ENCODE measurements around the gene TMEM30A.

- TF ChIP-seq CTCF (conservative IDR thresholded peaks at IDR 0.05; ENCODE audit: low read depth, low read length) (no peak), EZH2phosphoT487 (IDR thresholded peaks at IDR 0.05; ENCODE audit: borderline replicate concordance, low read length) (no peak)
Observed at GRCh38 chr6:75262716-75263400, 21.7 kb downstream of the TMEM30A start.

Measured in PC-3 (cell line).